RWPE2 (cell line): ENCODE measurements around the gene DNAJB1.
A peak's percentile ranks its signal among the peaks of the same experiment; 100 is the strongest.

ENCODE experiments used
- ATAC-seq: fragments of 200-7000 bp; cut with Tn5 transposase; 3 replicates; pipeline ENCODE4 v1.9.1; 2021; ENCODE audit warnings: low read depth
- DNase-seq: peaks from one replicate; pipeline ENCODE4 v3.0.0-alpha.2; 2020; ENCODE audit warnings: low spot score
- H3K27ac ChIP-seq: fragments of 450-650 bp; 2 replicates; pipeline ENCODE4 v1.5.1; 2017; ENCODE audit warnings: mild to moderate bottlenecking; ENCODE audit not compliant: poor library complexity, severe bottlenecking
- H3K27me3 ChIP-seq: fragments of 250-450 bp; sonication (Bioruptor Pico); 2 replicates; pipeline ENCODE4 v1.5.1; 2021; ENCODE audit warnings: mild to moderate bottlenecking, moderate library complexity; ENCODE audit not compliant: insufficient read depth, poor library complexity, severe bottlenecking
- H3K36me3 ChIP-seq: fragments of 250-450 bp; sonication (Bioruptor Pico); 2 replicates; pipeline ENCODE4 v1.5.1; 2020; ENCODE audit warnings: low read depth, mild to moderate bottlenecking, moderate library complexity
- H3K4me1 ChIP-seq: fragments of 250-450 bp; sonication (Bioruptor Pico); 2 replicates; pipeline ENCODE4 v1.5.1; 2021; ENCODE audit warnings: mild to moderate bottlenecking, moderate library complexity; ENCODE audit not compliant: insufficient read depth, poor library complexity, severe bottlenecking
- H3K4me3 ChIP-seq: fragments of 250-450 bp; sonication (Bioruptor Pico); 2 replicates; pipeline ENCODE4 v1.5.1; 2021; ENCODE audit warnings: mild to moderate bottlenecking, moderate library complexity; ENCODE audit not compliant: severe bottlenecking
- H3K9me3 ChIP-seq: fragments of 250-450 bp; sonication (Bioruptor Pico); 2 replicates; pipeline ENCODE4 v1.5.1; 2021; ENCODE audit warnings: mild to moderate bottlenecking, moderate library complexity; ENCODE audit not compliant: severe bottlenecking
- TF ChIP-seq, protein P1 (sequence below): fragments of 450-650 bp; IDR thresholded peaks from one replicate; pipeline ENCODE4 v1.5.1; 2017; ENCODE audit warnings: mild to moderate bottlenecking, moderate library complexity; ENCODE audit not compliant: poor library complexity, severe bottlenecking

Gene DNAJB1

DNA sequence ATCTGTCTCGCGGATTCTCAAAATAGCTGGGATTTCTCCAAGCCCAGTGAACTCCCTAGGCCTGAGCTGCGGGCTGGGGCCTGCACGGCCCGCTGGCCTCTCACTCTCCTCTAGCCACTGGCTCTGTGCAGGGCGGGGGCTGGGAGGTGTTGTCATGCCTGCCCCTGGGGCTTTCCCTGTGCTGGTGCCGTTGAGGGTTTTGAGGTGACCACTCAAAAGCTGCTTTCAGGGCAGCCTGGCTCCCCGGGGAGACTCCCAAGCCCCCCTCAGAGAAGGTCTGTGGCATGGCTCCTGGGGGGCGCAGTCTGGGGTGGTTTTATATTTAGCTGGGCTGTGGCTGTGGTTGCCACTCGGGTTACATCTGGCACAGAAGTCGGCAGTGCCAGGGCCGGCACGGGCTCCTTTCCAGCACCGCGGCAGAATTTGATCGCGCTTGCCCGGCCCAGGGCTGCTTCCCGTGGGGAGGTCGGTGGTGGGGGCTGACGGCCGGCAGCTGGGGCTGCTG lies 43.7 kb upstream of the DNAJB1 start:
- H3K27ac ChIP-seq, result peak overlapping the region; percentile 82
- H3K4me1 ChIP-seq, result peaks cover 37% of the 10 kb centered on the region
- H3K4me3 ChIP-seq, result no peak overlapping the region
- no peaks in the 10 kb centered on the region for H3K27me3 ChIP-seq
- TF ChIP-seq, protein P1, sequence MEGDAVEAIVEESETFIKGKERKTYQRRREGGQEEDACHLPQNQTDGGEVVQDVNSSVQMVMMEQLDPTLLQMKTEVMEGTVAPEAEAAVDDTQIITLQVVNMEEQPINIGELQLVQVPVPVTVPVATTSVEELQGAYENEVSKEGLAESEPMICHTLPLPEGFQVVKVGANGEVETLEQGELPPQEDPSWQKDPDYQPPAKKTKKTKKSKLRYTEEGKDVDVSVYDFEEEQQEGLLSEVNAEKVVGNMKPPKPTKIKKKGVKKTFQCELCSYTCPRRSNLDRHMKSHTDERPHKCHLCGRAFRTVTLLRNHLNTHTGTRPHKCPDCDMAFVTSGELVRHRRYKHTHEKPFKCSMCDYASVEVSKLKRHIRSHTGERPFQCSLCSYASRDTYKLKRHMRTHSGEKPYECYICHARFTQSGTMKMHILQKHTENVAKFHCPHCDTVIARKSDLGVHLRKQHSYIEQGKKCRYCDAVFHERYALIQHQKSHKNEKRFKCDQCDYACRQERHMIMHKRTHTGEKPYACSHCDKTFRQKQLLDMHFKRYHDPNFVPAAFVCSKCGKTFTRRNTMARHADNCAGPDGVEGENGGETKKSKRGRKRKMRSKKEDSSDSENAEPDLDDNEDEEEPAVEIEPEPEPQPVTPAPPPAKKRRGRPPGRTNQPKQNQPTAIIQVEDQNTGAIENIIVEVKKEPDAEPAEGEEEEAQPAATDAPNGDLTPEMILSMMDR, result no peak
- H3K36me3 ChIP-seq, result peaks cover 30% of the 10 kb centered on the region
- ATAC-seq (peak; percentile 76), DNase-seq (peak; percentile 71)
- no peaks in the 10 kb centered on the region for H3K9me3 ChIP-seq

DNA sequence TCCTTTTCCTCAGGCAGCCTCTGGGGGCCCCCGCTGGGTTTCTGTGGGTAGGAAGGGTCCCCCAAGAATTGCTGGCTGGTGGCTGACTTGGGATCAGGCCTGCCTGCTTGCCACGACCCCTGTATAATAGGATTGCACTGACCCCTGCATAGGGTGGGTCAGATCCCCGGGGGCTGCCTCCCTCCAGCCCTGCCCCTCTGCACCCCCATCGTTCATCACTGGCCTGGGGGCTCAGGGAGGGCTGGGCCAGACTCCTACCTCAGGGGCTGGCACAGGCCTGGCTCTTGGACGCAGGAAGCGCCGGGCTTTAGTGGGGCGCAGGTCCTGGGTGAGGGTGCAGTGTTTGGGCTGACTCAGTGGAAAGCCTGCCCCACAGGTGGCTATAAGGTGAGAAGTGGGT lies 43.1 kb upstream of the DNAJB1 start:
- TF ChIP-seq, protein P1, result no peak
- peaks cover 37% of the 10 kb centered on the region for H3K4me1 ChIP-seq
- DNase-seq, result no peak
- H3K9me3 ChIP-seq, result no peaks in the 10 kb centered on the region
- peaks cover 30% of the 10 kb centered on the region for H3K36me3 ChIP-seq
- H3K27me3 ChIP-seq, result no peaks in the 10 kb centered on the region
- peak overlapping the region; percentile 82 for H3K27ac ChIP-seq
- ATAC-seq, result peak; percentile 7
- H3K4me3 ChIP-seq, result no peak overlapping the region

DNA sequence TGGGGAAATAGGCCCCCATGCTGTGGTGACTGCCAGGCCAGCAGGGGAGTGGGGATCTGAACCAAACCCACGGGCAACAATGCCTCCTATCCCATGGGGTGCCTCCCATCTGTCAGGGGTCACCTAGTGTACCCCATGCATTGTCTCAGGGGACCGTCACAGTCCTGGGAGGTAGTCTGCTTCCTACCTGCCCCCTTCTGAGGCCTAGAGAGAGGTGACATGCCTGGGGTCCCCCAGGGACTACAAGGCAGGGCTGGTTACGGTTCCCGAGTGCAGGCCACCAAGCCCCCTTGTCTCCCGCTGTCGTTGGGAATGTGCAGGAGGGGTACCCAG lies 42.5 kb upstream of the DNAJB1 start:
- TF ChIP-seq, protein P1, result no peak
- peaks cover 37% of the 10 kb centered on the region for H3K4me1 ChIP-seq
- ATAC-seq, result no peak
- H3K27ac ChIP-seq, result peak overlapping the region; percentile 82
- no peak overlapping the region for H3K4me3 ChIP-seq
- H3K27me3 ChIP-seq, result no peaks in the 10 kb centered on the region
- H3K9me3 ChIP-seq, result no peaks in the 10 kb centered on the region
- DNase-seq, result no peak
- H3K36me3 ChIP-seq, result peaks cover 25% of the 10 kb centered on the region

DNA sequence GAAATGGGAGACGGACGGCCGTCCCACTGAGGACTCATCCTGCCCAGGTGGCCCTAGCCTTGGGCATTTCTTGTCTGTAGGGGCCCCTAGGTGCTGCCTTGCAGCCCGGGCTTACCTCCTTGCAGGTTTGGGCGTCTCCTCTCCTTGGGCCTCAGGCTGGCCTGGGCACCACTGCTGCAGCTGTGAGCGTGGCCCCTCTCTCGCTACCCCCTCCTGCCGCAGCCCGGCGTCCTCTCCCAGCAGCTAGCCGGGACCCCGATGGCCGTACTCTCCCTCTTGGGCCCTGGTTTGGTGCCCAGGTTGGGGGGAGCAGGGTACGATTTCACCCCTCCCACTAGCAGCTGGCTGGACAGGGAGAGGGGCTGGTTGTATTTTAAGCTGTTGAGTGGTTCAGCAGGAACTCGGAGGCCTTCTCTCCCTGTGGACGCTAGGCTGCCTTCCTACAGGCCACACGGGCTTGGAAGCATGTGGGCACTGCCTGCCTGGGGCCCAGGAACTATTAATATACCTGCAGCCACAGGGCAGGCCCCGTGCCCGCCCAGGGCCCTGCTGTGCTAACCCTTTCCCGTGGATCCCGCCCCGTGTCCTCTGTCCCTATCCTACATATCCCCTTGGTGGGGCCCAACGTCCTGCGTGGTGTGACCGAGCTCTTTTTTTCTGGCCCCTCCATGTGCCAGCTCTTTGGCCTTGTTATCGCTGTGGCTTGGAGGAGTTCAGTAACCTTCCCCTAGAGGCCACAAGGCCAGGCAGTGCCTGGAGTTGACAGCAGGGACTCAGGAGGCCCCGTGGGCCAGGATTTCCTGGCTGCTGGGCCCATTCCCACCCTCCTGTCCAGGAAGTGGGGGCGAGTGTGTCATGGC lies 41.9 kb upstream of the DNAJB1 start:
- TF ChIP-seq, protein P1, result no peak
- no peak overlapping the region for H3K4me3 ChIP-seq
- H3K36me3 ChIP-seq, result peaks cover 22% of the 10 kb centered on the region
- no peaks in the 10 kb centered on the region for H3K9me3 ChIP-seq
- ATAC-seq, result no peak
- H3K4me1 ChIP-seq, result peaks cover 37% of the 10 kb centered on the region
- DNase-seq, result peak; percentile 64
- H3K27me3 ChIP-seq, result no peaks in the 10 kb centered on the region
- peak overlapping the region; percentile 82 for H3K27ac ChIP-seq
